DMS153 treated with DMSO at 0.1 percent for 48 hours (cell line): ENCODE data around the gene APLN.

ENCODE experiments used
- DNase-seq: peaks from one replicate; lab custom pipeline; 2025; ENCODE audit not compliant: unreplicated experiment; lab: John Stamatoyannopoulos, UW

Gene APLN

GRCh38 chrX:129599499-129599898 is 55.3 kb downstream of the APLN start:
- no peak for DNase-seq

- DNase-seq = no peak
Observed at GRCh38 chrX:129597905-129598304, 56.9 kb downstream of the APLN start.

- DNase-seq = no peak
Observed at GRCh38 chrX:129596077-129596476, 58.7 kb downstream of the APLN start.
